ENCODE results near the gene RNF144A. TPM values are rescaled to one million over a fixed set of nuclear protein-coding genes. Genes with fewer than 3 reads are reported as not detected.

Gene RNF144A
- total RNA-seq, 1 donor from 2014 or later = 65.3 TPM

GRCh38 chr2:7035884-7036283 is 118.7 kb downstream of the RNF144A start:
- DNase-seq (ENCODE audit: extremely low read depth, low read depth, low spot score) = no peak

GRCh38 chr2:7037340-7038333 is 120.4 kb downstream of the RNF144A start:
- DNase-seq (ENCODE audit: extremely low read depth, low read depth, low spot score) = no peak

- no peak for DNase-seq (ENCODE audit: extremely low read depth, low read depth, low spot score)
Observed at GRCh38 chr2:7040547-7040946, 123.3 kb downstream of the RNF144A start.

GRCh38 chr2:7041421-7041820 is 124.2 kb downstream of the RNF144A start:
- DNase-seq (ENCODE audit: extremely low read depth, low read depth, low spot score) = no peak

GRCh38 chr2:7043690-7044089 is 126.5 kb downstream of the RNF144A start:
- no peak for DNase-seq (ENCODE audit: extremely low read depth, low read depth, low spot score)

GRCh38 chr2:7044253-7045250 is 127.3 kb downstream of the RNF144A start:
- DNase-seq (ENCODE audit: extremely low read depth, low read depth, low spot score) = no peak

- DNase-seq (ENCODE audit: extremely low read depth, low read depth, low spot score) = no peak
Observed at GRCh38 chr2:7045601-7046590, 128.7 kb downstream of the RNF144A start.

- DNase-seq (ENCODE audit: extremely low read depth, low read depth, low spot score) = no peak
Observed at GRCh38 chr2:7047661-7048060, 130.4 kb downstream of the RNF144A start.

GRCh38 chr2:7048762-7049294 is 131.6 kb downstream of the RNF144A start:
- no peak for DNase-seq (ENCODE audit: extremely low read depth, low read depth, low spot score)

- DNase-seq (ENCODE audit: extremely low read depth, low read depth, low spot score) = no peak
Observed at GRCh38 chr2:7052404-7052803, 135.2 kb downstream of the RNF144A start.

- no peak for DNase-seq (ENCODE audit: extremely low read depth, low read depth, low spot score)
Observed at GRCh38 chr2:7053650-7054265, 136.5 kb downstream of the RNF144A start.

GRCh38 chr2:7057865-7058400 is 140.7 kb downstream of the RNF144A start:
- DNase-seq (ENCODE audit: extremely low read depth, low read depth, low spot score) = no peak

- no peak for DNase-seq (ENCODE audit: extremely low read depth, low read depth, low spot score)
Observed at GRCh38 chr2:7060156-7060555, 142.9 kb downstream of the RNF144A start.

GRCh38 chr2:7060631-7061449 is 143.6 kb downstream of the RNF144A start:
- DNase-seq (ENCODE audit: extremely low read depth, low read depth, low spot score) = no peak

GRCh38 chr2:7061450-7061789 is 144.2 kb downstream of the RNF144A start:
- DNase-seq (ENCODE audit: extremely low read depth, low read depth, low spot score) = no peak

GRCh38 chr2:7061921-7062320 is 144.7 kb downstream of the RNF144A start:
- DNase-seq (ENCODE audit: extremely low read depth, low read depth, low spot score) = no peak

GRCh38 chr2:7063789-7064188 is 146.6 kb downstream of the RNF144A start:
- no peak for DNase-seq (ENCODE audit: extremely low read depth, low read depth, low spot score)

- DNase-seq (ENCODE audit: extremely low read depth, low read depth, low spot score) = no peak
Observed at GRCh38 chr2:7068457-7068856, 151.2 kb downstream of the RNF144A start.

Measured in glomerular endothelial cell (primary cell).